GM12801 (cell line): Measurements from ENCODE around the gene SYCP2.

ENCODE experiments used
- TF ChIP-seq, protein P1 (sequence below): IDR thresholded peaks from one replicate; pipeline ENCODE4 v1.5.1; 2011; ENCODE audit warnings: control low read depth; ENCODE audit not compliant: insufficient read length; ENCODE audit errors: extremely low read depth

The SYCP2 gene

DNA sequence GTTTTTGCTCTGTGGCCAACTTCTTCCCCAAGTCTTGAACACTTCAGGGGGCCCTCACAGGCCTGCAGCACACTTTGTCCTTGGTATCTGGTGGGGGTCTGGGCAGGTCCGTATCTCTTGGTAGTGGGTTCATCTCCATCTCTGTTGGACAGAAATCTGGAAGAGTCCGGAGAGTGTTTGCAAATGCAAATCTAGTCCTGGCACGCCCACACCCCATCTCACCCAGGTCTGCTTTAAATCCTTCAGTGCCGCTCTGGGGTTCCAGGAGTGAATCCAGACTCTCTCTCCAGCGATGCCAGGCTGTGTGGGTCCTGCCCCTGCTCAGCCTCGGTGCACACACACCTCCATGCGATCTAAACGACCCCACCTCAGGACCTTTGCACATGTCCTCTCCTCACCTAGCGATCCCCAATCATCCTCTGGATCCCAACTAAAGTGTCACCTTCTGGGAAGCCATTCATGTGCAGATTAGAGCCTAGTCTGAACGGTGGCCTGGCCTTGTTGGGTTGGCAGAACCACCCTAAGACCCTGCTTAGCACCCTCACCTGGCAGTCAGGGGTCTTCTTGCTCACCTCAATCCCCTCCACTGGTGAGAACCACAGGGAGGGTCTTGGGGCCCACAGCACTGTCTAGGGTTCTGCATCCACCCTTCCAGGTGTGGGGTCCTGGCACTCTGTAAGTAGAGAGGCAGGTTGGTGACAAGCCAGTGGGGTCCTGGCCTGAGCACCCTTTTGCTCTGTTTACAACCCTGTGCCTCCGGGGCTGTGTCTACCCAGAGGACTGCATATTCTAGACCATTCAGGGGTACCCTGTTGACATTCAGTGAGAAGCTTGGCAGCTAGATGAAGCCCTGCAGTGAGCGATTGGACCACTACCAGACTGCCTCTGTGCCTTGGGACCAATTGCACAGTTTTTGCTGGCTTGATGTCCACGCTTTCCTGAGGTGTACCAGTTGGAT lies 100.8 kb downstream of the SYCP2 start:
- TF ChIP-seq, protein P1, sequence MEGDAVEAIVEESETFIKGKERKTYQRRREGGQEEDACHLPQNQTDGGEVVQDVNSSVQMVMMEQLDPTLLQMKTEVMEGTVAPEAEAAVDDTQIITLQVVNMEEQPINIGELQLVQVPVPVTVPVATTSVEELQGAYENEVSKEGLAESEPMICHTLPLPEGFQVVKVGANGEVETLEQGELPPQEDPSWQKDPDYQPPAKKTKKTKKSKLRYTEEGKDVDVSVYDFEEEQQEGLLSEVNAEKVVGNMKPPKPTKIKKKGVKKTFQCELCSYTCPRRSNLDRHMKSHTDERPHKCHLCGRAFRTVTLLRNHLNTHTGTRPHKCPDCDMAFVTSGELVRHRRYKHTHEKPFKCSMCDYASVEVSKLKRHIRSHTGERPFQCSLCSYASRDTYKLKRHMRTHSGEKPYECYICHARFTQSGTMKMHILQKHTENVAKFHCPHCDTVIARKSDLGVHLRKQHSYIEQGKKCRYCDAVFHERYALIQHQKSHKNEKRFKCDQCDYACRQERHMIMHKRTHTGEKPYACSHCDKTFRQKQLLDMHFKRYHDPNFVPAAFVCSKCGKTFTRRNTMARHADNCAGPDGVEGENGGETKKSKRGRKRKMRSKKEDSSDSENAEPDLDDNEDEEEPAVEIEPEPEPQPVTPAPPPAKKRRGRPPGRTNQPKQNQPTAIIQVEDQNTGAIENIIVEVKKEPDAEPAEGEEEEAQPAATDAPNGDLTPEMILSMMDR = no peak

- TF ChIP-seq, protein P1 = no peak
These were observed 101.5 kb downstream of the SYCP2 start for GRCh38 chr20:59831916-59832270.

DNA sequence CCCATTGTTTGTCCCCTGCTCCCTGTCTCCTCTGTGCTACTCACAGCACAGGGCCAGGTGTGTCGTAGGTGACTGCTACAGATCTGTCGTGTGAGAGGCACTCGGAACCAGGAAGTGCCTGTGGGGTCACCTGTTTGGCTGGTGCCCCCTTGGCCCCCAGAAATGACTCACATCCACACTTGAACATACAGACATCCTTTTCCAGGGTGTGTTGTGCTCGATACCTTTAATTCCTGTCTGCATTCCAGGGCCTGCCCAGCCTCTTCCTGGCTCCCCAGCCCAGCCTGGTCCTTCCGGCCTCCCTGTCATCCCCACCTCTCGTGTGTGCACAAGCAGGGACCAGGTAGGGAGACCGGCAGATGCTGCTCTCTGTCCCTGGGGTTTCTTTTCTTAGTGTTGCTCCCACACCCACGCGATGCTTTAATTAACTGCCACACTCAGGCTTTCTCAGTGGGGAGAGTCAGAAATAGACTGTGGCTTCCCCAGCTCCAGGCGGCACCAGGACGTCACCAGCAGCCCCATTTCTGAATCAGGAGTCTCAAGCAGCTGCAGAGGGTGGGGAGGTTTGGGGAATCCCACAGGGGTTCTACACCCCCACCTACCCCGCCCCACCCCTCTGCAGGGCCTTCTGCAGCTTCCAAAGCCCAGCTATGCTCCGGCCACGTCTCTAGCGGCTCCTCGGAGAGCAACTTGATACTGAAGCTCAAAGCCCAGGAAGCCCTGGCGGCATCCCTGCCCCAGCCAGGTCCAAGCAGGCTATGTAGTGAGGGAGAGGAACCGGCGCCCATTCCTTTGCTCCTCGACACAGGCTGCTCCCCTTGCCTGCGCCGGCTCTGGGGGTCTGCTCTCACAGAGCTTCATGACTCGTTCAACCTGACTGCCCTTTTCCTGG lies 102.2 kb downstream of the SYCP2 start:
- TF ChIP-seq, protein P1 = no peak

- TF ChIP-seq, protein P1 = no peak
These were observed 102.8 kb downstream of the SYCP2 start for GRCh38 chr20:59830665-59831023.

- TF ChIP-seq, protein P1 = no peak
These were observed 103.4 kb downstream of the SYCP2 start for GRCh38 chr20:59829786-59830664.

DNA sequence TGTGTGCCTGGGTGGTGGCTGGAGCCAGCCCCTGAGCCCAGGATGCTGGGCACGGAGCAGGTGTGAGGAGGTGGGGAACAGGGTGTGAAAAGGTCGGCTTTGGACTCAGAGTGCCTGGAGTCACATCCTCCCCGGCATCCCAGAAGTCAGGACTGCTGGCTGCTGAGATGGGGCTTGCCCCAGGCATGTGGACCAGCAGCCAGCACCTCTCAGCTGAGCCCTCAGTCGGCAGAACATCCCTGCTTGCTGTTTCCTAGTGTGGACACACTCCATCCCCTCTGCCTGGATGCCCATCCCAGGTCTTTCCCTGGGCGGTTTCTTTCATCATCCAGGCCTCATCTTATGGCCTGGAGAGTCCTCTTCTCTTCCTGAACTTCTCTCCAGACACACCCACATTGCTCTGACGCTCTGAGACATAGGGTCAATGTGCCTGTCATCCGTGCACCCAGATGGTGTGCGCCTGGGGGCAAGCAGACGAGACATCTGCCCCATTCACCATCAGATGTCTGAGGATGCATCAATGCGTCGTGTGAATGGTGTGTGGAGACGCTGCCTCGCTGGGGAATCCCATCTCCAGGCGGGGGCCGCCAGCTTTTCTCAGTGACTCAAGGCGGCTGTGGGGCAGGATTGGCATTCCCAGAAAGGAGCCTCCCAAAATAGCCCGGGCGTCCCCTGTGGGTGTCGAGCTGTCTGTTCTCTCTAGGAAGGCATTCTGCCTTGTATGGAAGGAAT lies 104.2 kb downstream of the SYCP2 start:
- TF ChIP-seq, protein P1 = no peak
